Activated CD4-positive, CD25-positive, alpha-beta regulatory T cell treated with anti-CD3 and anti-CD28 coated beads, Interleukin-2, amount 50 U/mL, for 72 hours (primary cell): ENCODE data around the gene LUZP1.

Experiments
- DNase-seq: peaks from one replicate; pipeline ENCODE4 v3.0.0; 2021

The LUZP1 gene

DNA sequence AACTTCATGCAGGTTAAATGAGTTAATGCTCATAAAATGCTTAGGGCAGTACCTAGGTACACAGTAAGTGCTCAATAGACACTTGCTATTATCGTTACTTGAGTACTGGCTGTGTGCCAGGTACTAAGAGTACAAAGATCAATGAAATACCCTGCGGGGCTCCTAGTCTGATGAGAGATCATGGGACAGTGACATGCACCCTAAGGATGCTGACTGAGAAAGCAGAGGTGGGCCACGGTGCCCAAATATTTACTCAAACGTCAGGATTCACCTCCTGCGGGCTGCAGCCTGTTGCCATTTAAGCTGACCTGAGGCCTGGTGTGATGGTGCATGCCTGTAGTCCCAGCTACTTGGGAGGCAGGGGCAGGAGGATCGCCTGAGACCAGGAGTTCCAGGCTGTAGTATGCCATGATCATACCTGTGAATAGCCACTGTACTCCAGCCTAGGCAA is 19.8 kb upstream of the LUZP1 start:
- no peak for DNase-seq

DNA sequence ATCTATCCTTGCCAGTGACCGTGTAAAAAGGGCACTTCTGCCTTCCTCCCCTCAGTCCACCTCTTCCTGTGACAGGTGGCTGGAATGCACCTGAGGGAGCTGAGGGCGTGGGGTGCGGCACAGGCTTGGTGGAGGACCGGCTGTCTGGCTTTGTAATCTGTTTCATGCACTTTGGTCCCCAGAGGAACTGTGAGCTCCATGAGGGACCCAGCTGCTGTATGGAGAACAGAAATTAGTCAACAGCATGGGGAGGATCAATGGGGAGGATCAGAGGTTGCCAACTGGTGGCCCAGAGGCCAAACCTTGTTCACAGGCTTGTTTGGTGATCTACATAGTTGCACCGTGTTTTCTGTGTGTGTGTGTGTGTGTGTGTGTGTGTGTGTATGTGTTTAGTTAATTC is 19.0 kb upstream of the LUZP1 start:
- no peak for DNase-seq

DNA sequence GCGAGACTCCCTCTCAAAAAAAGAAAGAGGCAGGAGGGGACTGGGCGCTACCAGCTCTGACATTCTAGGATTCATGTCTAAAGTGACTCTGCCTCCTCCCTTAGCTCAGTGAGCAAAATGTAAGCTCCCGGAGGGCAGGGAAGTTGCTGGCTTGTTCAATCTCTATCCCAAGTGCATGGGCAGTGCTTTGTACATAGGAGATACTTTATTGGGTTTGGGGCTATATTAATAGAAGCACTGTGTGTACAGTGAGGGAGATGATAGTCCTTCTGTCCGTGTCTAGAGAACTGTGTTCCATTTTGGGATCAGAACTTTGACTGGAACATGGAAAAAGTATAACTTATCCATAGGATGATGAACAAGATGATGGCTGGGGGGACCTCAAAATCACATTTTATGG is 16.7 kb upstream of the LUZP1 start:
- no peak for DNase-seq

DNA sequence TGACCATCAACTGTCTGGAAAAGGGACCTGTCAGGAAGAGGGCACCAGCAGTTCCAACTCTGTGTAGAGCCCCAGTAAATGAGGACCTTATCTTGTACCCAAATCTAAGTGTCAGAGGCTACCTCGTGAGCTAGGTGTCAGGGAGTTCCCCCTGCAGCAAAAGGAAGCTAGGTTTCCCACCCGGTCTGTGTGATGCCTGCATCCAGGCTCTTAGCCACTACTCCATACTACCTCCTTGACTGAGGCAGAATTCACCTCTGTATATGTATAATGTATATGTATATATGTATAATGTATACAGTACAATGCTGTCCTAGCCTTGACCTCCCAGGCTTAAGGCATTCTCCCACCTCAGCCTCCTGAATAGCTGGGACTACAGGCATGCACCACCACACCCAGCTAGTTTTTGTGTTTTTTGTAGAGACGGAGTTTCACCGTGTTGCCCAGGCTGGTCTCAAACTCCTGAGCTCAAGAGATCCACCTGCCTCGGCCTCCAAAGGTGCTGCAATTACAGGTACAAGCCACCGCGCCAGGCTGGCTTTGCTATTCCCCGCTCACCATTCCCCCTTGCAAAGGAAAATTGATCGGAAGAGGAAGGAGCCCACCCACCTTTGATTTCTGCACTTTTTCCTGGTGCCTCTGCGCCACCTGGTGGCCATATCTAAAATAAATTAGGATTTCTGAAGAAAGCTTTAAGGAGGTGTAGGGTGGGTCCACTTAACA is 15.7 kb upstream of the LUZP1 start:
- DNase-seq = peak; percentile 35

DNA sequence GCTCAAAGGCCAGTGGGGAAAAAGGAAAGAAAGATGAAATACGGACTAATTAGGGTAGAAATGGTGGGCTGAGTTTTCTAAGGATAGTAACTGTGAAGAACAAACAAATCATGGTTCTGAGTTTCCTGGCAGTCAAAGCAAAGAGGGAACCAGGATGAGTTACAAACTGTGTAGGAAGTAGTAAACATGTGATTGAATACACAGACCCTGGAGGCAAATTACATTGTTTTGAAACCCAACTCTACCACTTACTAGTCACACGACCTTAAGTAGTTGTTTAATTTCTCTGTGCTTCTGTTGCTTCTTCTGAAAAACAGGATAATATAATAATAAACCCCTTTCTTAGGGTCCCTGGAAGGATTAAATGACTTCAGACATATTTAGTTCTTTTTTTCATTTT is 11.2 kb upstream of the LUZP1 start:
- DNase-seq = no peak

DNA sequence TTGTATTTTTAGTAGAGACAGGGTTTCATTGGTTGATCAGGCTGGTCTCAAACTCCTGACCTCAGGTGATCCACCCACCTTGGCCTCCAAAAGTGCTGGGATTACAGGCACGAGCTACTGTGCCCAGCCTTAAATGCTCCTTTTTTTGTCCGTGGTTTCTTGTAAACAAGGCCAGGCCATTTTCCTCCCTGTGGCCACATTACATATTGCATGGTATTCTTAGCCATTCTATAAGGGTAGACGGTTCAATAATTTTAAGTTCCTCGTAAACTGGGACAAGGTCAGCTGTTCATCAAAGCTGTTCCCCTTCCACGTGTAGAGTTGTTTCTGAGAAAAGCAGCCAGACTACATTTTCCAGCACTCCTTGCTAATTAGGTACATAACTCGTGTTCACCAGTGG is 10.3 kb upstream of the LUZP1 start:
- DNase-seq = no peak

DNA sequence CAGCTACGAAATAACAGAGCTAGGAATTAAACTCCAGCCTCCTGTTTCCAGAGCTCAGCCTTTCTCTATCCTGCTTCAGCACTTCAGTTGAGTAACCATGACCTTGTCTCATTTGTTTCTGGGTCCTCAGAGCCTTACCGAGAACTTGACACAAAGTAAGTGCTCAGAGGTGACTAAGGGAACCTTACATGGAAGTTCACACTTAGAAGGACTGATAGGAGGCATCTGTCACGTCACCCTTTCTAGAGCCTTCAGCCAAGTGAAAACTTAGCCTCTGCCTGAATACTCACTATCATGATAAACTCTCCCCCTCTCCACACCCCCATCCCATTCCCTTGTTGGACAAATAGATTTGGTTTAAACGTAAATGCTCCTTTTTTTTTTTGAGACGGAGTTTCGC is 9.8 kb upstream of the LUZP1 start:
- no peak for DNase-seq

DNA sequence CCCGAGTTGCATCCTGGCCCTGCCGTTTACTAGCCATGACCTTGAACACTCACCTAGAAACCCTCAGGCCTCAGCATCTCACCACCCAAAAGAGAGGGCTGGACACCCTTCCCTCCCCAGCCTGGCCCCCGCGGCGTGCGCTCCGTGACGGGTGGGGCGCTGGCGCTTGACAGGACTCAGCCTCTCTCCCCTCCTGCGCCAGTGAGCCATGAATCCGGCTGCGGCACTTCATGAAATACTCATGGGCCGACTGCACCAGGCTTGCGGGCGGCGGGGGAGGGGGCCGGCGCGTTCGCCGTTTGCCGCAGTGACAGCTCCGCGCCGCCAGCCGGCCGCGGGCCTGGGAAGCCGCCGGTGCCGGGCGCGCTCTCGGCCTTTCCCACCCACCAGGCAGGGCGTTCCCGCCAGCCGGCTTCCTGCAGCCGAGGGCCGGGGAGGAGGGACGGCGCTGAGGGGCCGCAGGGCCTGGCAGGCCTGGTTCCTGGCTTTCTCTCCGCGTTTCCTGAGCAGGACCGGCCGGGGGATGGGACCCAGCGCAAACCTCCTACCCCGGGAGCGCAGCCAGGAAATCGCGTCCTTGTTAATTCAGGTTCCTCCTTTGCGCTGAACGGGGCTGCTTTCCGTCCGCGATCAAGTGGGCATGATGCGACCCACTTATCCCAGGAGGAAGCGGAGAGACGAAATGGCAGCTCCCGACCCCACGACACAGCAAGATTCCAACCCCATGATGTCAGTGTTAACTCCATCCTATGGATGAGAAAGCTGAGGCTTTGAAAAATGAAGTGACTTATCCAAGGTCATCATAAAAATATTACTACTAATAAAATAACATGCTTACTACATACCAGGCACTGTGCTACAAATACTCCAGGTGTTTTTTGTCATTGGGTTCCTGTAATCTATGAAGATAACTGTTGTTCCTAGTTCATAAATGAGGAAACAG is 9.1 kb upstream of the LUZP1 start:
- DNase-seq = peak; percentile 49

DNA sequence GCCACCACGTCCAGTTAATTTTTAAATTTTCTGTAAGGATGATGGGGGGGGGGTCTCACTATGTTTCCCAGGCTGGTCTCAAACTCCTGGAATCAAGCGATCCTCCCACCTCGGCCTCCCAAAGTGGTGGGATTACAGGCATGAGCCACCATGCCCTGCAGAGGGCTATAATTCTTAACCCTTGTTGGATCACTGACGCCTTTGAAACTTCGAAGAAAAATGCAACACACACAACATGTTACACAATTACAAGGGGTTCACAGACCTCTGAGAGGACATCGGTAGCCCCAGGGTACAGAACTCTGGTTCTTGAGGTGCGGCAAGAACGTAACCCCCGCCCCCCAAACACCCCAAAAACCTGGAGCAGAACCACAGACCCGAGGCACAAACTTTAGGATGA is 8.4 kb upstream of the LUZP1 start:
- DNase-seq = no peak

DNA sequence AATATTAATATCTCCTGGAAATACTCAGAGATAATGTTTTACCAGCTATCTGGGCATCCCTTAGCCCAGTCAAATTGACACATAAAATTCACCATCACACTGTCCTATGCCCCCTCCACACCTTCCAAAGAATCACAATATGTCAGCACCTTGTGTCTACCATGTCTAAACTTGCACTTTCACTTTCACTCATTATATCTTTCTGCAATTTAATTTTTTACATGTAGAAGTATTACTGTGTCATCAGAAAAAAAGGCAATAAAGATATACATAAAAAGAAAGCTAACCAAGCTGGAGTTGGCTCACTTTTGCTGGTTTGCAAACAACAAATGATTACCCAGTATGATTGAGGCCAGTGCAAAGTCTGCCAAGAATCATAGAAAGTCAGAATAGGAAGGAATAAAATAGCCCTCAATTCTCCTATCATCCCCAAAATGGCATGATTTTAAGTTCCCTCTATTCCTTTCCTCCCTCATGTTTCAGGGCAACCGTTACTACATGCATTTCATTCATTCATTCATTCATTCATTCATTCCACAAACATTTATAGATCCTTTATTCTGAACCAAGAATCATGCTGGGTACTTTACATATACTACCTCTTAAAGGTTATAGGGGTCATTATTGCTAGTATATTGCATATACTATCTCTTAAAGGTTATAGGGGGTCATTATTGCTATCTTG is 5.9 kb upstream of the LUZP1 start:
- no peak for DNase-seq

DNA sequence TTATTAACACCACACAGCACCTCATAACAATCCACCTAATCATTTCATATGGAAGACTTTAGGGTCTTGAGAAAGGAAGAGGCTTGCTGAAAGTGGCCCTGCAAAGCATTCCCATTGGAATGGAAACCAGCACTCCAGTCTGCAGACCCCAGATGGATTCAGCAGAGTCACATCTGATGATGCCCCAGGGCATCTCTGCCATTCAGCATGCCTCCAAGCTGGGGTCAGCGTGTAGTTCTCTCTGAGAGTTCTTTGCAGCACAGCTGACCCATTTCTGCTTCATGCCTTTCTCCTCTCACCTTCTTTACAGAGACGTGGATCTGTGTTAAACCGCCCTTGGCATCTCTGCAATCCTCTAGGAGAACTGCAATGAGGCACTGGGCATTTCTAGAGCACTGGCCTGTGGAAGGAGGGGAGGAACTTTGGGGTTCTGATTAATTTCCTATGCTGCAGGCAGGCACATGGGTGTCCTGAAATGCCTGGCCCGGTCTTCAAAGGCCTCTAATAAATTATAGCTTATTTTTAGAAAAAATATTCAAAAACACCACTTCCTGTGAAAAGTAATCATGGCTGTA is 2.6 kb upstream of the LUZP1 start:
- DNase-seq = no peak

DNA sequence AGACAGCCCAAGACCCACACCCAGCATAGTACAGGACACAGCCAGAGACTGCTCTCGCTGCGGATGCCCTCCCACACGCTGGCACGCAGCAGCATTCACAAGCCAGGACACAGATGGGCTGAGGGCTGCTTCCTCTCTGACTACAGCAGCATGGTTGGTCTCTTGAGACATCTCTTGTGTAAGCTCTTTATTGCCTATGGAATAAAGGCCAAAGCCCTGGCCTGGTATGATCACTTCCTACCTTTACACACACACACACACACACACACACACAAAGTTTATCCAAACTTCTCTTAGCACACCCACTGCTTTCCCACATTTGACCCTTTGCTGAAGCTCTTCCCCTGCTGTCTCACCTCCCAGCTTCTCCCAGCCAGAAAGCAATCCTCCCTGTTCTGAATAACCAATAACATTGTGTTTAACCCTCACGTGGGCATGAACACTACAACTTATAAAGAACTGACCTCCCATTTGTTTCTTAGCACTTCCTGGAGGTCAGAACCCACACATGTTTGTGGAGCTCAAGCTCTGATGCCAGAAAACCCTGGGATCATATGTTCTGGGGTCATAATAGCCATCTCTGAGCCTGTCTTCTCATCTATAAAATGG is 1.2 kb upstream of the LUZP1 start:
- no peak for DNase-seq

DNA sequence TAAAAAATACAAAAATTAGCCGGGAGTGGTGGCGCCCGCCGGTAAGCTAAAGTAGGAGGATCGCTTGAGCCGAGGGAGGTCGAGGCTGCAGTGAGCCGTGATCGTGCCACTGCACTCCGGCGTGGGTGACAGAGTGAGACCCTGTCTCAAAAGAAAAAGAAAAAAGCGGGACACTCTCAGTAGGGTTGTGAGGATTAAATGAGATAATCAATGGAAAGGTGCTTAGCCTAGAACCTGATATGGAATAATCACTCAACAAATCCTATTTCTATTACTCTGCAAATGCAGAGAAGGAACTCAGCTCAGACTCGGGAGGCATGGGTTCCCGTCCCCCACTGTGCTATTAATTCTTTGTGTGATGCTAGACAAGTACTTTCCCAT is 529 bp upstream of the LUZP1 start:
- no peak for DNase-seq

DNA sequence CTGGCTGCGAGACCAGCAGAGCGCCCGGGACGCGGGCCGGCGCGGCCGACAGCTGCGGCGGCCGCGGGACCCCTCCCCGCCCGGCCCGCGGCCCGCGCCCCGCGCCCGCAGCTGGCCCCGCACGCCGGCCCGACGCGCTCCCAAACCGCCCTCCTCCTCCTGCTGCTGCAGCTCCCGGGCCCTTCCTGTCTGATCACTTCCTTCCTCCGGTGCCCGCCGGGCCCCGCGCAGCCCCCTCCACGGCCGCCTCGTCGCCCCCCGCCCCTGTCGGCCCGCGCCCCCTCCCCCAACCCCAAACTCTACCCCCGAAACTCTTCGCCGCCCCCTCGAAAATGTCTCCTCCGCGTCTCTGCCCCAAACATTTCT is 594 bp downstream of the LUZP1 start:
- DNase-seq = peak; percentile 38

DNA sequence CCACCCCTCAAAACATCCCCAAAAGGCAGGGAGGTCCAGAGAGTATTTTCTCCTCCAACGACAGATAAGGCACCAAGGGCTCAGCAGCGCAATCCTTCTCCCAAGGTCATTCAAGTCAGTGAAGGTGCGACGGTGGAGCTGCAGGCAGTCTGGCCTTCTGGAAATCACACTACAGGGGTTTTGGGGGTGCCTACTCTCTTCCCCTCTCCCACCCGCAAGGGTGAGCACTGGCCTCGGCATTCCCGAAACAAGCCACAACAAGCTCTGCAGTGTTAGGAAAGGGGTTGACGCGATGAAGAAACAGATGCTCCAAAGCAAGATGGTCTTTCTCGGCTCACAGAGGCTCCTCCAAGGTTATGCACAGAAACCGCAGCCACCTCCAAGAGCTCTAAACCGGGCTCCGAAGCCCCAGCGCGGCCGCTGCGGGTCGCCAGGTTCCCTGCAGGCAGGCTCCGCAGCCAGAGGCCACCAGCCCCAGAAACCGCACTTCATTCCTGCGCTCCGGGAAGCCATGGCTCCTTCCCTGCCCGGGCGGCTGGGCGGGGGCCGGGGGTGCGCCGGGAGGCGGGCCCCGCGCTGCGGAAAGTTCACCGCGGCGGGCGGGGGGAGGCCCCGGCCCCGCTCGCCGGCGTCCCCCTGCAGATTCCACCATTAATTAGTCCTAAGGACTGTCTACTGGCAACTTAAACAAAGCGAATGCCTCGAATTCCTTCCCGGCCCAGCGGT is 1.1 kb downstream of the LUZP1 start:
- DNase-seq = peak; percentile 48

DNA sequence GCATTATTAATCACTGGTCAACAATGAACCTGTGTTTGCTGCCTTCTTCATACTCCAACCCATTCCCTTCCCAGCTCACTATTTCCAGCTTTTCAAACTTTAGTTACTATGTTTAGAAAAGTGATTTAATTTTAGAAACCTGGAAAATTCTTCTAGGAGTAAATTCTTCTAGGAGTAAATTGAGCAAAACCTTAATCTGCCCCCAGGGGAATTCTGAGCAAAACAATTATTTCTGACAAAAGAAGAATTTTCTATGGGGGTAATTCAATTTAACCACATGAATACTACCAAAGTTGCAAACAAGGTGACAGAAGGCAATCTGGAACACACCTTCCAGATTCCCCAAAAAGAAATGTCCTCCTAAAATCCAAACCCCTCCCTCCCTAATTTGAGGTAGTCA is 1.8 kb downstream of the LUZP1 start:
- no peak for DNase-seq

DNA sequence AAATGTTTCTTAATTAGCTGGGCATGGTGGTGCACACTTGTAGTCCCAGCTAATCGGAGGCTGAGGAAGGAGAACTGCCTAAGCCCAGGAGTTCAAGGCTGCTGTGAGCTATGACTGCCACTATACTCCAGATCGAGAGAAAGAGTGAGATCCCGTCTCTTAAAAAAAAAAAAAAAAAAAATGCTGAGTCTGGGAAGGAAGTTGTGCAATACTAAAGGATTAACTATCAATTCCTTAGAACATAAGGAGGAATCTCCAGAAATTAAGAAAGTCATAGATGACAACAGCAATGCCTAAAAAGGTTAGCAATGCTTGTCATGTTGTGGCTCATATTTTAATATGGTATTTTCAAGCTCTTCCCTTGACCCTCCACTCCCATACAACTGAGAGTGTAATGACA is 5.3 kb downstream of the LUZP1 start:
- no peak for DNase-seq

DNA sequence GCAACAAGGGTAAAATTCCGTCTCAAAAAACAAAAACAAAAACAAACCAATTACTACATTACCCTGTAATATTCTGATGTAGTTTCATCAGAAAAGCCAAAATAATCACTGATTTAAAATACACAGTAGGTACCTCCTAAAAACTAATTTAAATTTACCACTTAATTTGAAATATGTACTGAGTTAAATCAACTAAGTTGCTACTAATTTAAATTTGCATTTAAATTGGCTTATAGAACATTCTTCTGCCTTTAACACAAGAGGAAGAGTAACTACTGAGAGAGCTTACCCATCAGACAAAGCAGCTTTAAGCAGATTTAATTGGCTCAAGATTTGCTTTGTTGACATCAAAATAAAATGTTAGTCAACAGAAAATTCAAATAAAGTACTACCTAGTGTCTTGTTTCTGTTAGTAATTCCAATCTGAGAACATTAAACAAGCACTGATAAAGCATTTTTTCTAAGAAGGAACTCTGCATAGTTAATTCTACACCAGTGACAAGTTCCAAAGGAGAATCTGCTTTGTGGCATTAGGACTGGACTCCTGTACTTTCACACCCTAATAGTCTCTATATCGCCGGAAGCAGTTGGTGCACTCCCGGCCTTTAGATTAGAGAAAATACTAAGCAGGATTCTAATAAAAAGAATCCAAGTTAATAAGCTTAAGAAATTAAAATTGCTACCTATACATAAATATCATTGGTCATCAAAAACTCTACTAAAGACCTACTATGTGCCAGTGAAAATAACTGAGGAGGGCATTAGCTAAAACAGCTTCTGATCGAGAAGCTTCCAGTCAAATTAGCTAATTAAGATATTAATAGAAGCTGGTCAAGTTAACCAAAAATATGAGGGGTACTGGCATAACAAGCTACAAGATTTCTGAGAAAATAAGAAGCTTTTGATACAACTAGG is 8.4 kb downstream of the LUZP1 start:
- no peak for DNase-seq

DNA sequence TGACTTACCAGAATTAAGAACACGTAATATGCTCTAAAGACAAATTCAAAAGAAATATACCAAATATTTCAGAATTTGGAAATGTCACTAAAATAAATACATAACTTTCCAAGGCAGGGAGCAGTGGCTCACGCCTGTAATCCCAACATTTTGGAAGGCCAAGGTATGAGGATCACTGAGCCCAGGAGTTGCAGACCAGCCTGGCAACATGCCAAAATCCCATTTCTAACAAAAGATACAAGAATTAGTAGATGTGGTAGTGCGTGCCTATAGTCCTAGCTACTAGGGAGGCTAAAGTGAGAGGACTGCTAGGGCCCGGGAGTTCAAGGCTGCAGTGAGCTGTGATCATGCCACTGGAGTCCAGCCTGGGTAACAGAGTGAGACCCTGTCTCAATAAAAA is 11.7 kb downstream of the LUZP1 start:
- no peak for DNase-seq

DNA sequence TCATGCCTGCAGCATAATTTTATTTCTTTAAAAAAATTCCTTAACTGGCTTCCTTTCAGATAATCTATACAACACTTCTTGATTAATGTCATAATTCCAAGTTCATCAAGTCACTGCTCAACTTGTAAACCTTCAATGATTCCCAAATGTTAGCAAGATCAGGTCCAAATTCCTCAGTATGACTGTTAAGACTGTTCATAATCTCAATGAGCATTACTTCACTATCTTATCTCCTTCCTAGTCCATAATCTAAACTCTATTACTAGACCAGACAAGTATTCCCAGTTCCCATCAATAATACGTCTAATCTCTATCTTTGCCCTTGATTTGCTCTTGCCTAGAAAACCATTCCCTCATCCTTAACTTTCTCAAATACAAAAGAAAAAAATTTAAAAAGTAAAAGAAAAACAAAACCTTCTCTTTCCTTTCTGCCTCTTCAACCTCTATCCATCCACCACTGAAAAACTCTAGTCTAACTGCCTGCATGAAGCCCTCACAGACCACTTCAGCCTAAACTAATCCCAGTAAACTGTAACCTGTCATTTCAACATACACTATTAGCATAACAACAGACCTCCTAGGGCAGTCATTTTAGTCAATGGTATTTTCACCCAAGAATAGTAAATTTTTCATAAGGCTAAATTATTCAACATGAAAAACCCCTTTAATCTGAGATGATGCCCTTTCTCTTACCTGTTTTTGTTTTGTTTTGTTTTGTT is 15.5 kb downstream of the LUZP1 start:
- DNase-seq = no peak
